Testis (tissue), 5 donors: ENCODE measurements around the gene ADAMTS4. TPM values are rescaled to one million over a fixed set of nuclear protein-coding genes. Genes with fewer than 3 reads are reported as not detected.

ENCODE experiments used
- DNase-seq: peaks from one replicate; pipeline ENCODE4 v3.0.0-alpha.2; 2019
- H3K27ac ChIP-seq, 2 donors: fragments of 200-600 bp; sonication (generic); one replicate each; pipeline ENCODE4 v1.5.1; 2019
- H3K27me3 ChIP-seq: fragments of 200-600 bp; sonication (generic); one replicate; pipeline ENCODE4 v1.5.1; 2019
- H3K36me3 ChIP-seq: fragments of 200-600 bp; sonication (generic); one replicate; pipeline ENCODE4 v1.5.1; 2017; ENCODE audit warnings: low read depth; ENCODE audit errors: missing control alignments
- H3K4me1 ChIP-seq: fragments of 200-600 bp; sonication (generic); one replicate; pipeline ENCODE4 v1.5.1; 2019
- H3K4me3 ChIP-seq, 2 donors: fragments of 200-600 bp; sonication (generic); one replicate each; pipeline ENCODE4 v1.5.1; 2017 to 2019
- H3K9me3 ChIP-seq: fragments of 200-600 bp; sonication (generic); one replicate; pipeline ENCODE4 v1.5.1; 2017
- POLR2A ChIP-seq: fragments of 450-650 bp; IDR thresholded peaks from one replicate; pipeline ENCODE4 v1.6.1; 2017; ENCODE audit warnings: antibody characterized with exemption, mild to moderate bottlenecking, moderate library complexity
- WGBS, 2 donors: methylation state at CpG; one replicate each; pipeline ENCODE4 v1.1.5; 2018; 5-methylcytosine and 5-hydroxymethylcytosine counted together
- intact Hi-C: fragments of 100-400 bp; cut with DNase I; formaldehyde crosslinking; loops from one replicate; pipeline ENCODE4 v1.15.1; 2023; ENCODE audit warnings: low total_unique reads
- long read RNA-seq, 2 donors: transcript quantifications; one replicate each; lab custom pipeline, GENCODE V29; 2026
- polyA plus RNA-seq: library from polyadenylated mRNA; stranded (reverse); fragments of 350-450 nt; fragmentation: Illumina TruSeq; extraction: RNeasy Lipid Tissue Mini Kit (QIAGEN cat#74804); gene quantifications from one replicate; pipeline ENCODE4 v1.2.3, GENCODE V29; 2014; ENCODE audit warnings: low read depth, low replicate concordance; ENCODE audit not compliant: insufficient read depth
- total RNA-seq, 2 donors: library from RNA; depleted of rRNA; stranded (reverse); fragments of >200 nt; gene quantifications; one replicate each; pipeline ENCODE4 v1.2.3, GENCODE V29; 2016
- TF ChIP-seq, protein P1 (sequence below), 3 experiments: fragments of 450-650 bp in 2 of 3; fragments of 200-600 bp in 1 of 3; sonication (generic) in 1 of 3; IDR thresholded peaks; one replicate each; pipeline ENCODE4 v1.5.1; 2016 to 2019; ENCODE audit warnings: antibody characterized with exemption in 3 of 3, mild to moderate bottlenecking in 2 of 3, moderate library complexity in 1 of 3

The ADAMTS4 gene, protein sequence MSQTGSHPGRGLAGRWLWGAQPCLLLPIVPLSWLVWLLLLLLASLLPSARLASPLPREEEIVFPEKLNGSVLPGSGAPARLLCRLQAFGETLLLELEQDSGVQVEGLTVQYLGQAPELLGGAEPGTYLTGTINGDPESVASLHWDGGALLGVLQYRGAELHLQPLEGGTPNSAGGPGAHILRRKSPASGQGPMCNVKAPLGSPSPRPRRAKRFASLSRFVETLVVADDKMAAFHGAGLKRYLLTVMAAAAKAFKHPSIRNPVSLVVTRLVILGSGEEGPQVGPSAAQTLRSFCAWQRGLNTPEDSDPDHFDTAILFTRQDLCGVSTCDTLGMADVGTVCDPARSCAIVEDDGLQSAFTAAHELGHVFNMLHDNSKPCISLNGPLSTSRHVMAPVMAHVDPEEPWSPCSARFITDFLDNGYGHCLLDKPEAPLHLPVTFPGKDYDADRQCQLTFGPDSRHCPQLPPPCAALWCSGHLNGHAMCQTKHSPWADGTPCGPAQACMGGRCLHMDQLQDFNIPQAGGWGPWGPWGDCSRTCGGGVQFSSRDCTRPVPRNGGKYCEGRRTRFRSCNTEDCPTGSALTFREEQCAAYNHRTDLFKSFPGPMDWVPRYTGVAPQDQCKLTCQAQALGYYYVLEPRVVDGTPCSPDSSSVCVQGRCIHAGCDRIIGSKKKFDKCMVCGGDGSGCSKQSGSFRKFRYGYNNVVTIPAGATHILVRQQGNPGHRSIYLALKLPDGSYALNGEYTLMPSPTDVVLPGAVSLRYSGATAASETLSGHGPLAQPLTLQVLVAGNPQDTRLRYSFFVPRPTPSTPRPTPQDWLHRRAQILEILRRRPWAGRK
- total RNA-seq, result 1 to 10 TPM; 2.4 to 3.2 TPM
- 2.7 TPM for polyA plus RNA-seq
- long read RNA-seq, donor 1, partial matches to known transcripts, result 184 of 184 reads
- long read RNA-seq, donor 1, other reads (novel, unspliced or antisense), result 0 of 184 reads
- long read RNA-seq, donor 2, result 0 reads

DNA sequence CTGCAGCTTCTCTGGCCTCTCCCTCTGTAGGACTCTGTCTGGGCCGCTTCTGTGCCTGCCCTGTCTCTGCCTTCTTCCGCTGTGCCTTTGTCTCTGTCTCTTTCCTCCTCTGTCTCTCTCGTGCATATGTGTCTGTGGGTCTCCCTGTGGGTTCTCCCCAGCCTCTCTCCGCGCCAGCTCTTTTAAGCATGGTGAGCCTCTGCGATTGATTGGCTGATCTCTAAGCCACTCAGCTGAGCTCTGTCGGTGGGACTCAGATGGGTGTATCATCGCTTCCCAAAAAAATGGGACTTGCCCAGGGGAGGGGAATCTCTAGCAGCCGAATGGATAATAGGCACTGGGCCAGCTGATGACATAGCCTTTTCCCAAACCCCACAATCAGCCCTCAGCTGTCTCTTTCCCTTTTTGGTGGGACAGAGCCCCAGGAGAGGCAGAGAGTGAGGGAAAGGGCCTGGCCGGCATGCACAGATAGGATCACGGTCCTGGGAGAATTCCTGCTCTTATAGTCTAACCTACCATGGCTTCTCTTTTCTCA, at the start of gene ADAMTS4:
TSS of gene ADAMTS4 (minus strand) at position 158 of the 535 bp plus-strand sequence. CDS start 427 bp downstream, outside the sequence.
- WGBS, 2 donors, result 53 to 58% methylated on average over 11 of the region's 11 CpGs
- Histone ChIP-seq H3K4me1 (peaks cover 63% of the 10 kb centered on the region), H3K27ac (peak within 1 kb of the TSS; percentile 99 to 100), H3K4me3 (no peak within 1 kb of the TSS), H3K9me3 (no peaks in the 10 kb centered on the region), H3K27me3 (no peaks in the 10 kb centered on the region), H3K36me3 (no peaks in the 10 kb centered on the region)
- peak; percentile 56 for DNase-seq
- TF ChIP-seq, protein P1, sequence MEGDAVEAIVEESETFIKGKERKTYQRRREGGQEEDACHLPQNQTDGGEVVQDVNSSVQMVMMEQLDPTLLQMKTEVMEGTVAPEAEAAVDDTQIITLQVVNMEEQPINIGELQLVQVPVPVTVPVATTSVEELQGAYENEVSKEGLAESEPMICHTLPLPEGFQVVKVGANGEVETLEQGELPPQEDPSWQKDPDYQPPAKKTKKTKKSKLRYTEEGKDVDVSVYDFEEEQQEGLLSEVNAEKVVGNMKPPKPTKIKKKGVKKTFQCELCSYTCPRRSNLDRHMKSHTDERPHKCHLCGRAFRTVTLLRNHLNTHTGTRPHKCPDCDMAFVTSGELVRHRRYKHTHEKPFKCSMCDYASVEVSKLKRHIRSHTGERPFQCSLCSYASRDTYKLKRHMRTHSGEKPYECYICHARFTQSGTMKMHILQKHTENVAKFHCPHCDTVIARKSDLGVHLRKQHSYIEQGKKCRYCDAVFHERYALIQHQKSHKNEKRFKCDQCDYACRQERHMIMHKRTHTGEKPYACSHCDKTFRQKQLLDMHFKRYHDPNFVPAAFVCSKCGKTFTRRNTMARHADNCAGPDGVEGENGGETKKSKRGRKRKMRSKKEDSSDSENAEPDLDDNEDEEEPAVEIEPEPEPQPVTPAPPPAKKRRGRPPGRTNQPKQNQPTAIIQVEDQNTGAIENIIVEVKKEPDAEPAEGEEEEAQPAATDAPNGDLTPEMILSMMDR (IDR thresholded peaks at IDR 0.05), result no peak
- no peak for TF ChIP-seq POLR2A
- intact Hi-C loops, result no loop called here

DNA sequence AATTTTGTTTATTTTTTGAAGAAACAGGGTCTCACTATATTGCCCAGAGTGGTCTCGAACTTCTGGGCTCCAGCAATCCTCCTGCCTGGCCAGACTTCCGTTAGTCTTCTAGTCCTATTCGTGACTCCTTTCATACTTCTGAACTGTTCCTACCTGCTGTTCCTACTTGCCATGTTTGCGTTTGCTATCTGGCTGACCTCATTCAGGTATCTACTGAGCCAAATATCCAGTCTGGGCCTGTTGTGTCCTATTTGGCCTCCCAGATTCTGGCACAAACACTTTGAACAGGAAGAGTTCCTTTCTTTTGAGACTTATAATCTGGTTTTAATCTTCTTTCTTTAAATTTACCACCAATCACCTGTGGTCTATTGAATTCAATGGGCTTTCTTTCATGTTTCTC, 46.0 kb upstream of the ADAMTS4 start:
- intact Hi-C loops, result no loop called here
- Histone ChIP-seq H3K4me1 (no peaks in the 10 kb centered on the region), H3K9me3 (no peaks in the 10 kb centered on the region), H3K4me3 (no peak overlapping the region), H3K27me3 (no peaks in the 10 kb centered on the region), H3K36me3 (no peaks in the 10 kb centered on the region), H3K27ac (no peak overlapping the region)
- no peak for TF ChIP-seq POLR2A
- TF ChIP-seq, protein P1 (IDR thresholded peaks at IDR 0.05), result no peak
- no peak for DNase-seq
- WGBS, 2 donors, result 80 to 84% methylated on average over 4 of the region's 4 CpGs

DNA sequence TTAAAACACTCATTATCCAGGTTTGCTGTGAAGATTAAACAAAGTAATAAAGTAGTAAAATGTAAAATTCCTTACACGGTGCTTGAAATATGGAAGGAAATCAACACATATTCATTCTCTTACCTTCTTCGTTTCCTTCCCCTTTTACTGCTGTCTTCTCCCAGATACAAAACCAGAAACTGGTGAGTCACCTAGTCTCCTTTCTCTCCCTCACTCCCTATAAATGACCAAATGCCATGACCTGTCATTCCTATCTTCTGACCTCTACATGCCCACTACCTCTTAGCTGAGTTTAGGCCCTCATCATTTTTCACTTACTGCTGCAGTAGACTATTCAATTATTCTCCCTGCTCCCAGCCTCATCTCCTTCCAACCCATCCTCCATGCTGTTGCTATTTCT, 43.5 kb upstream of the ADAMTS4 start:
- intact Hi-C loops, result no loop called here
- Histone ChIP-seq H3K27ac (no peak overlapping the region), H3K27me3 (no peaks in the 10 kb centered on the region), H3K4me3 (no peak overlapping the region), H3K4me1 (no peaks in the 10 kb centered on the region), H3K9me3 (no peaks in the 10 kb centered on the region), H3K36me3 (no peaks in the 10 kb centered on the region)
- TF ChIP-seq, protein P1 (IDR thresholded peaks at IDR 0.05), result no peak
- no peak for TF ChIP-seq POLR2A
- no peak for DNase-seq
- 86 to 98% methylated on average over 2 of the region's 2 CpGs for WGBS, 2 donors

DNA sequence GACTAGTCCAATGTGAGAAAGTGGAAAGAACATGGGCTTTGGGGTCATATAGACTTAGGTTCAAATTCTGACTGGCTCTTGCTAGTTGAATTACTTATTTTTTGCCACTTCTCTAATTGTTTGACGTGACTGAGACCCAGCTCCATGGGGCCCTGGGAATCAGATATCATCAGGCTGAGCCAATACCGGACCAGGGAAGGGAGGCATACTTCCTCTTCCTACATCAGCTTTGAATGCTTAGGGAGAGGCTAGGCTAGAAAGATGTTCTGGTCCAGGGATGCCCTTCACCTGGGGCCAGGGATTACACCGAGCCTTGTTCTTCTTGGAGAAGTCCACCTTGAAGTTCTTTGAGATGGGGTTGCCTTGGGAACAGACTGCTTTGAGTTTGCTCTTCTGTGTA, 42.8 kb upstream of the ADAMTS4 start:
- intact Hi-C loops, result no loop called here
- no peaks in the 10 kb centered on the region for H3K4me1 ChIP-seq
- H3K4me3 ChIP-seq, result no peak overlapping the region
- TF ChIP-seq, protein P1 (IDR thresholded peaks at IDR 0.05), result no peak
- no peak for DNase-seq
- H3K27me3 ChIP-seq, result no peaks in the 10 kb centered on the region
- no peak overlapping the region for H3K27ac ChIP-seq
- no peaks in the 10 kb centered on the region for H3K9me3 ChIP-seq
- H3K36me3 ChIP-seq, result no peaks in the 10 kb centered on the region
- WGBS, 2 donors, result 77% methylated on average over 3 of the region's 3 CpGs
